Cardiac atrium fibroblast (primary cell): ENCODE data around the gene CSNK2A1. TPM values are rescaled to one million over a fixed set of nuclear protein-coding genes. Genes with fewer than 3 reads are reported as not detected.

Experiments
- total RNA-seq: library from RNA; depleted of rRNA; stranded (reverse); fragments of >200 nt; gene quantifications from 2 replicates; pipeline ENCODE4 v1.2.3, GENCODE V29; 2015

The CSNK2A1 gene
- total RNA-seq, result 75.8 and 93.0 TPM in 2 replicates

GRCh38 chr20:543369-544152 lies at the start of gene CSNK2A1:
CSNK2A1 (minus strand) TSS chr20:543790; CDS start chr20:508551, 35,239 bp downstream.

DNA sequence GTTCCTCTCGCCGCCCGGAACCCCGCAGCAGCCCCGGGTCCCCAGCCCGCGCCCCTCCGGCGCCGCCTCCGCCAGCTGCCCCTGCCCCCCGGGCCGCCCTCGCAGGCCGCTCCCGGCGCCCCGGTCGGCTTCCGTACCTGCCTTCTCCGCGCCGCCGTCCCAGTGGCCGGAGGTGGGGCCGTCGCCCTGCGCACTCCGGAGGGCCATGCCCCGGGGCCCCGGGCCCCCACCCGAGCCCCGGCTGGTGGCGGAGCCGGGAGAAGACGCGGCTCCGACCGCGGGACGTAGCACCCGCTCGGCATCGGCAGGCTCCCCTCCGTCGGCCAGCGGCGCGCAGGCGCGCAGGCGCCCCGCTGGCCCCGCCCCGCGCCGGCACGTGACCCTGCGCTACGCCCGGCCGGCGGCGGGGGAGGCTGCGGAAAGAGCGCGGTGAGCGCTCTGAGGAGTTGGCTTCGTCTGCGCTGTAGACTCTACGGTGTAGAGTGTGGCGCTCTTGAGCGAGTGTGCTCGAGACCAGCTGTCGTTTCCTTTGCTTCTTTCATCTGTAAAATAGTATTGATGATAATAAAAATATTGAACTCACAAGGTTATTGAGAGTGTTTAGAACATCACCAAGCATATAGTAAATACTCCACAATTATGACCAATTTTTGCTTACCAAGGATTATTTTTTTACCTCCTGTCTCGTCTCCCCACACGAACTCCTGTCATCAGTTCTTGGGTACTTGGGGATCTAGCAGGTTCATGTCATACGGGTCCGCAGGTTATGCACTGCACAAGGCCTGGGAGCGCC lies 81.2 kb downstream of the CSNK2A1 start, which contains the start of gene TBC1D20:
TBC1D20 (minus strand) TSS at position 335 of the 793 bp plus-strand sequence; CDS start at position 207, 128 bp downstream.

Other genes with a start within 250 kb of the CSNK2A1 start
- gene ZCCHC3, start 246.2 kb downstream of the CSNK2A1 start, total RNA-seq, result 18.0 and 18.8 TPM in 2 replicates
- 10.0 and 12.8 TPM in 2 replicates for gene SOX12, start 218.2 kb downstream of the CSNK2A1 start, total RNA-seq
- gene NRSN2, start 196.7 kb downstream of the CSNK2A1 start, total RNA-seq, result 39.9 and 48.6 TPM in 2 replicates
- gene TRIB3, start 163.0 kb downstream of the CSNK2A1 start, total RNA-seq, result 61.6 and 73.7 TPM in 2 replicates
- gene RBCK1, start 135.5 kb downstream of the CSNK2A1 start, total RNA-seq, result 106 and 111 TPM in 2 replicates
- 32.7 and 46.8 TPM in 2 replicates for gene TBC1D20, start 81.3 kb downstream of the CSNK2A1 start, total RNA-seq
- not detected in 2 replicates for gene TCF15, start 66.5 kb upstream of the CSNK2A1 start, total RNA-seq
- 51.6 and 86.8 TPM in 2 replicates for gene SRXN1, start 109.4 kb upstream of the CSNK2A1 start, total RNA-seq
- gene SCRT2, start 132.0 kb upstream of the CSNK2A1 start, total RNA-seq, result not detected in 2 replicates
- gene SLC52A3, start 224.7 kb upstream of the CSNK2A1 start, total RNA-seq, result not detected in 2 replicates